Measurements from ENCODE around the gene WWOX.

Gene WWOX

DNA sequence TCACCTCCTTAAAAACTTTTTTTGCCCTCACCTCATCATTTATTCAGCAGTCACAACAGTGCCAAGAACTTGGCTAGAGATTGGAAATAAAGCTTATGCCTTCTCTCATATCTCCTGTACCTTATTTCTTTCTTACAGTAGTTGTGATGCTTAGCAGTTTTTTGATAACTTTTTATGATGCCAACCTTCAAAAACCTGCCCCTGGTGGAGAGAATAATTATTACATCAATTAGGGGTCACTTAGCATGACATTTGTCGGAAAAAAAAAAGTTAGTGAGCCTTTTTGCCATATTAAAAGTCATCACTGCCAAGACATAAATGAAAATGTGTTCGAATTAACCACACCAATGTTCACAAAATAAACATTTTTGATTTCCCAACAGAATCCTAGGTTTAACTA is 296.6 kb downstream of the WWOX start:
- no peak for DNase-seq (ENCODE audit: low read depth in 2 of 2)

GRCh38 chr16:78396673-78397072 is 297.2 kb downstream of the WWOX start:
- DNase-seq (ENCODE audit: low read depth in 2 of 2): no peak

GRCh38 chr16:78399384-78399783 is 299.9 kb downstream of the WWOX start:
- no peak for DNase-seq (ENCODE audit: low read depth in 2 of 2)

DNA sequence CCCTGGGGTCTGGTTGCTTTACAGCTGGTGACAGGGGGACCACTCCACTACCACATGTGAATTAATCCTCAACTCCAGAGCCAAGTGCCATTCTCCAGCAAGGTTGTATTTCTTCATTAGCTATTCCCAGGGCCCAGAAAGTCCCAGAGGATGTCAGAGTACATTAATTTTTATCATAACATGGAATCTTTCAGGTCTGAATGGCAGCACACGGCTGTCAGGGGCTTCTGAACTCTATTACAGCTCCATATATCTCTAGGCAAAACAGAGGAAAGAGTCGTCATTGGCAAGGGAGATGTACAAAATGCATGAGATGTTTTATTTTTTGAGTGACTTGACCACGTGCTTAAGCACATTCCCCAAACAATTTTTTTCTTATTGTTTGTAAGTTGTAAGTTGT is 303.4 kb downstream of the WWOX start:
- no peak for DNase-seq (ENCODE audit: low read depth in 2 of 2)

GRCh38 chr16:78405040-78405439 is 305.6 kb downstream of the WWOX start:
- DNase-seq (ENCODE audit: low read depth in 2 of 2): no peak

DNA sequence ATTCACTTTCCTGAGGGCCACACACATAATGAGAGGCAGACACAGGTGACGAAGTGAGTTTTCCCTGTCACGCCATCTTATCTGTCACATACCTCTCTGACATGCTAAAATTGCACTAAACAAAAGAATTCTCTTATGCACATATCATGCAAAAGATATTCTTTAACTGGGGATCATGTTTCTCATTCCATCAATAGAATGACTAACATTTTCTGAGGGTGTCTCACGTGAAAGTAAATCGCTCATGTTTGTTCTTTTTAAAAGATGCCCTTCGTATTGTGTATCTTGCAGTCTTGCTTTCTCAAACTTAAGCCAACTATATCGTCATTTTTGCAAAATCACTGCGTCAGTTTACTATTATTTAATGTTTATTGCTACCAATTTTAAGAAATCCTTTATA is 306.4 kb downstream of the WWOX start:
- DNase-seq (ENCODE audit: low read depth in 2 of 2): no peak

DNA sequence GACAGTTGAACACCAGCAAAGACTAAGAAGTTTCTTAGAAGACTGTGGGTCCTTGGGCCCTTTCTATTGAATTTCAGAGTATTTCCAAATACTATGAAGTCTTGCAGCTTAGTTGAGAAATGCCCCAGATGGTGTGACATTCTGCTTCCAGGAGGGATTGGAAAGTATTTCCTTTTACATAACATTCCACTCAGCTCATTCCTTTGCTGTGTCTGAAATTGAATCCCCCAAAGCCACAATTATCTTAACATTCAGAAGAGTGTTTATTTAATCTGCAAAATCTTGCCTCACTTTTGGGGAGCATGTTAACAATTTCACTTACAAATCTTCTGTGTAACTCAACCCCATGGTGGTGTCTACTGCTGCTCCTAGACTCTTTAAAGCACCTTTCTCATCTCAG is 307.7 kb downstream of the WWOX start:
- DNase-seq (ENCODE audit: low read depth in 2 of 2): no peak

DNA sequence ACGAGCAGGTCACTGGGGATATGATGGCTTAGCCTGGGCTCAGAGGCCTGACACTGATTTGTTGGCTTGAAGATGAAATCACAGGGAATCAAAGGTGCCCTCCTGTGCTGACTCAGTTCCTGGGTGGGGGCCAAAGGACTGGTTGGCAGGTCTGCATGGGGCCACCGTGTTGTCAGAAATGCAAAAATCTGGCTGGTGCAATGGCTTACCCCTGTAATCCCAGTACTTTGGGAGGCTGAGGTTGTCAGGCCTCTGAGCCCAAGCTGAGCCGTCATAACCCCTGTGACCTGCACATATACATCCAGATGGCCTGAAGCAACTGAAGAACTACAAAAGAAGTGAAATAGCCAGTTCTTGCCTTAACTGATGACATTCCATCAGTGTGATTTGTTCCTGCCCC is 314.2 kb downstream of the WWOX start:
- DNase-seq (ENCODE audit: low read depth in 2 of 2): no peak

DNA sequence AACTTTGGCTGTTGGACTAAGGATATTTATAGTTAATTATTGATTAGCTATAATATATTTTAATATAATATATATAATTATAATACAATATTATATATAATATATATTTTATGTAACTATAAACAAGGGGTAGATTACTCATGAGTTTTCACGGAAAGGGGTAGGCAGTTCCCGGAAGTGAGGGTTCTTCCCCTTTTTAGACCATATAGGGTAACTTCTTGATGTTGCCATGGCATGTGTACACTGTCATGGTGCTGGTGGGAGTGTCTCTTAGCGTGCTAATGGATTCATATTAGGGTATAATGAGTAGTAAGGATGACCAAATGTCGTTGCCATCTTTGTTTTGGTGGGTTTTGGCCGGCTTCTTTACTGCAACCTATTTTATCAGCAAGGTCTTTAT is 315.6 kb downstream of the WWOX start:
- no peak for DNase-seq (ENCODE audit: low read depth in 2 of 2)

- DNase-seq (ENCODE audit: low read depth in 2 of 2): no peak
Observed at GRCh38 chr16:78415669-78416068, 316.2 kb downstream of the WWOX start.

DNA sequence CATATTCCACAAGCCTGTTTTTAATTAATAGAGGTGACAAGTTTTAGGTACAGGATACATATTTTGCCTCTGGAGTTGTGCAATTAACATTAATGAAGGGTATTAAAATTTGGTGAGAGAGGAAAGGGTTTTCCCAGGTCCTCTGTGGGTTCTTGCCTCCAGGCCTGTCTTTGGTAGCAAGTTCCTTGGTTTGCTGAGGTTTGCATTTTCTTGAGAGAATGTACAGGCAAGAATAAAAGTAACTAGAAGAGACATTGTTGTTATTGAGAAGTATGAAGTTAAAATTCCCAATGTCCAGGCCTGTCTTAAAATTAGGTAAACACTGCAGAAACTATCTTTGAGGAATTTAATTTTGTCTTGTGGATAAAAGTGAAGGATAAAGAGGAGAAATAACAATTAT is 316.9 kb downstream of the WWOX start:
- no peak for DNase-seq (ENCODE audit: low read depth in 2 of 2)

GRCh38 chr16:78421181-78421708 is 321.8 kb downstream of the WWOX start:
- no peak for DNase-seq (ENCODE audit: low read depth in 2 of 2)

DNA sequence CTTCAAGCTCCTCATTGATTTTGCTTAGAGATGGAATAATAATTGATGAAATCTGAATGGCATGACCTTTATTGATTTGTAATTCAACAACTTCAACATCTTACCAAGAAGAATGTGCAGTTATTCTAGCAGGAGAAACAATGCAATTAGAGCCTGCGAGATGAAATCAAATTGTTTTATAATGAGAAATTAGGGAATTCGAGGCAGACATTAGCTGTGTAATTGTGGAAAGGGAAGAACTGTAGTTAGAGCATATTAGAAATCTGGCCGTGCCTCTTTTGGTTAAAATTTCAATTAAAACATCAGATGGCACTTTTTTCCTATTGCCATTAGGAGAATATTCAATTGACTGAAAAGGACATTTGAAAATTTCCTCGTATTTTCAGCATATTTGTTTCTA is 325.8 kb downstream of the WWOX start:
- no peak for DNase-seq (ENCODE audit: low read depth in 2 of 2)

- no peak for DNase-seq (ENCODE audit: low read depth in 2 of 2)
Observed at GRCh38 chr16:78425891-78426510, 326.5 kb downstream of the WWOX start.

DNA sequence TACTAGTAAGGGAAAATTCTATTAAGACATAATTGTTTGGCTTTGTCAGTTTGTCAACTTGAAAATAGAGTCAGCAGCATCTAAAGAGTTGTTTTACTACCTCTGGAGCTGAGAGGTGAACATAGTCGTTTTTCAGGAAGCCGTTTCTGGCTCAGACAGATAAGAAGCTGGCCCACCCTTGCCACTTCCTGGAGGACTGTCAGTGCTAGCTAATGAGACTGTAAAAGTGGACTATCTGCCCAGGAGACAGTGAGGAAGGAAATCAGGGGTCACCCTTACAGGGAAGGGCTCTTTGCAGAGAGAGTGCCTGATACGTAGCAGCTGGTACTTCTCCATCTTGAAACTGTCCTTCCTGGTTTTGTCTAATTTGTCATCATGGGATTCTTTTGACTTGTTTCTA is 328.7 kb downstream of the WWOX start:
- no peak for DNase-seq (ENCODE audit: low read depth in 2 of 2)

DNA sequence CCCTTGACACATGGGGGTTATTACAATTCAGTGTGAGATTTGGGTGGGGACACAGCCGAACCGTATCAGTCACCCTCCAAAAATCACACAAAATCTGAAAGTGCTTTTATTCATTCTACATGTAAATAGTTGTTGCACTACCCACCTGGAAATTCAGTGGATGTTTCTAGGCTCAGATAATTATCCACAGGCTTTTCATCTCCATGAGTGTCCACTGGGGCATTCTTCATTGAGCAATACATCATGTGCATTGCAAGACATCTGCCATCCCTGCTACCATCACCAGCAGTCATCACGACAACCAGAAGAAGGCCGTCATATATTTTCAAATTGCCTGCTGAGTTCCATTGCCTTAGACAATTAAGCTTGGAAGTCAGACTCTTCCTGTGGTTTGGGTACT is 330.8 kb downstream of the WWOX start:
- no peak for DNase-seq (ENCODE audit: low read depth in 2 of 2)

DNA sequence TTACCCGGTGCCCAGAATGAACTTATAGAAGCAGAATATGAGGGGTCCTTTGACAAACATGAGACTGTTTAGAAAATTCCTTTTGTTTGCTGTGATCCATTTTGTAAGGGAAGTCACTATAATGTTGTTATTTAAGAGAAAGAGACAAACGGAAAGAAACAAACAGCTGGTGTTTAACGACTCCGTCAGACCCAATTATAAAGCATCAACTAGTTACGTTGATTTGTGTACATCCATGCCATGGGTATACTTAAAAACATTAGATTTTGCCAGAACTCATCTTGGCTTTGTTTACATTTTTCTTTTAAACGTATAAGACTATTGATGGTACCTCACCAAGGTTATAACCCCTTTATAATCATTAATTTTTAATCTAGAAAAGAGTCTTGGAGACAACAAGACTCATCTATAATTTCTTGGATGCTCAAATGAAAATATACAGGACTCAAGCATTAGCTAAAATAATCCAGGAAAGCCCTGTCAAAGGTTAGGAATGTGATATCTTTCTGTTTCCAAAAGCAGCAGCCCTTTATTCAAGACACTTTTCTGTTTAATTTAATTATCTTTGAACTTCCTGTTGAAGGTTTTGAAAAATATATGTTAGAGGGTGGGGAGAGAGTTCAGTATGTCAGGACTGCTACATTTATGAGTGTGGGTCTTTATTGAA is 331.7 kb downstream of the WWOX start:
- no peak for DNase-seq (ENCODE audit: low read depth in 2 of 2)

- DNase-seq (ENCODE audit: low read depth in 2 of 2): no peak
Observed at GRCh38 chr16:78431701-78432100, 332.2 kb downstream of the WWOX start.

DNA sequence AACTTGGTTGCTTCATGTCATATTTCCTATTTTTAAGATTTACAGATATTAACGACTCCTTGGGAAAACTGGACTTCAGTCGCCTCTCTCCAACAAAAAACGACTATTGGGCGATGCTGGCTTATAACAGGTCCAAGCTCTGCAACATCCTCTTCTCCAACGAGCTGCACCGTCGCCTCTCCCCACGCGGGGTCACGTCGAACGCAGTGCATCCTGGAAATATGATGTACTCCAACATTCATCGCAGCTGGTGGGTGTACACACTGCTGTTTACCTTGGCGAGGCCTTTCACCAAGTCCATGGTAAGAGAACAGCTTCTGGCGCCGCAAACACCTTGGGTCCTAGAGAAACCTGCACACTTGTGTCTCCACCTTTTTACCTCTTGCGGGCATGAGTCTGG is 333.0 kb downstream of the WWOX start:
- no peak for DNase-seq (ENCODE audit: low read depth in 2 of 2)

- no peak for DNase-seq (ENCODE audit: low read depth in 2 of 2)
Observed at GRCh38 chr16:78433116-78433515, 333.7 kb downstream of the WWOX start.

GRCh38 chr16:78434401-78434800 is 334.9 kb downstream of the WWOX start:
- no peak for DNase-seq (ENCODE audit: low read depth in 2 of 2)

GRCh38 chr16:78435260-78435659 is 335.8 kb downstream of the WWOX start:
- no peak for DNase-seq (ENCODE audit: low read depth in 2 of 2)

DNA sequence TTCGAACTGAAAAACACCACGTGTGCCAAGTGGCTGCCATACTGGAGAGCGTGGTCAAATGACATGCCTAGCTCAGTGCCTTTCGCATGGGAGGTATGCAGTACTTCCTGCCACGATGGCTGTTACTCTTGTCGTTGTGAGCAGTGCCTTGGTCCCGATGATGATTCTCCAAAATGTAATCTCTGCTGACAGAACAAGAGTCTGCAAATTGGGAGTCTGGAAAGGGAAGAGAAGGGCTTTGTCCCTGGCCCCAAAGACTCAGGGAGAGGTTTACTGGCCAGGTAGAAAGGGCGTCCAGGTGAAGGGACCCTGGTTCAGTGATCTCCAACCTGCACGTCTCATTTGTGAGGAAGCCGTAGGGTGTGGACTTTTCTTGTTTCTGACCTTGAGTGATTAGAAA is 336.6 kb downstream of the WWOX start:
- no peak for DNase-seq (ENCODE audit: low read depth in 2 of 2)

DNA sequence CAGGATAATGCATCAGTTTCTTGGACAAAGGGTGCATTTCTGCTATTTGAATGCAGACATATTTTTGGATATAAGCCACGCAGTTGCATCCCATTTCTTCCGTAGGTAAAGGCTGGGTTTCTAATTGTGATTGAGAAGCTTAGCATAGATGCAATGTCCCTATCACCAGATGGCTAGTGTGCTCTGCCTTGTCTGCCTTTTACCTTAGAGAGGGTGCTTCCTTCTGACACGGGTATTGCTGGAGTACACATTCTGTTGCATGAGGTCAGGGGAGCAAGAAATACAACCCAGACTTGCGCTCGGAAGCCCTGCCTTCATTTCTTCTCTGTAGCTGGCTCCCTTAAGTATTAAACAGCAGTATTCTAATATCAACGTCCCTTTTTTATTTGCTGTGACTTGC is 337.4 kb downstream of the WWOX start:
- no peak for DNase-seq (ENCODE audit: low read depth in 2 of 2)
